Pancreas (tissue), 10 donors: ENCODE results near the gene PPP1R1B. TPM values are rescaled to one million over a fixed set of nuclear protein-coding genes. Genes with fewer than 3 reads are reported as not detected.

ENCODE experiments used
- ATAC-seq, 4 donors: fragments of 200-7000 bp; cut with Tn5 transposase; one replicate each; pipeline versions ENCODE4 v1.8.0 to v1.9.1; 2020; ENCODE audit warnings: mild to moderate bottlenecking in 4 of 4, moderate library complexity in 4 of 4
- DNase-seq, 6 donors: peaks; one replicate each; pipeline ENCODE4 v3.0.0-alpha.2; 2020
- FAIRE-seq: peaks from 2 replicates; lab custom pipeline; 2012; peaks lifted over from hg19 to GRCh38; lab: Jason Lieb, UNC
- H3K27ac ChIP-seq, 4 donors: fragments of 200-600 bp; sonication (generic); 1 replicate in 3 of 4; 2 replicates in 1 of 4; pipeline versions ENCODE4 v1.5.0 to v1.8.0; 2020
- H3K27me3 ChIP-seq, 4 donors: fragments of 200-600 bp; one replicate each; pipeline ENCODE4 v1.8.0; 2021
- H3K36me3 ChIP-seq, 3 donors: fragments of 200-600 bp; sonication (generic) in 1 of 3; one replicate each; pipeline versions ENCODE4 v1.5.0 to v1.8.0; 2020 to 2021
- H3K4me1 ChIP-seq, 3 donors: fragments of 200-600 bp; one replicate each; pipeline ENCODE4 v1.8.0; 2021
- H3K4me3 ChIP-seq, 4 donors: fragments of 200-600 bp; sonication (generic) in 2 of 4; one replicate each; pipeline versions ENCODE4 v1.5.0 to v1.8.0; 2020 to 2021
- H3K9me3 ChIP-seq, 4 donors: fragments of 200-600 bp; one replicate each; pipeline ENCODE4 v1.8.0; 2021
- CTCF ChIP-seq, 4 donors: fragments of 200-600 bp; sonication (generic) in 3 of 4; IDR thresholded peaks; one replicate each; pipeline versions ENCODE4 v1.5.0 to v1.8.0; 2021; ENCODE audit warnings: antibody characterized with exemption in 4 of 4
- WGBS, 2 donors: extraction: QIAGEN DNeasy Blood & Tissue Kit; methylation state at CpG; one replicate each; pipeline ENCODE4 v1.1.7; 2013; 5-methylcytosine and 5-hydroxymethylcytosine counted together
- intact Hi-C, 3 donors: fragments of 100-400 bp; cut with DNase I; formaldehyde crosslinking; loops; one replicate each; pipeline versions ENCODE4 v1.11.1 to v1.14.2; 2022
- polyA plus RNA-seq, 2 donors: library from polyadenylated mRNA; stranded (reverse); fragments of 200-250 nt; gene quantifications; one replicate each; pipeline ENCODE4 v1.2.3, GENCODE V29; 2013
- total RNA-seq, 6 donors: library from RNA; stranded (reverse); fragmentation: NEBNext Ultra II Directional in 4 of 6; extraction: Animal tissue kit (Norgen Biotek cat#: 25700) in 4 of 6; gene quantifications; one replicate each; pipeline versions ENCODE4 v1.2.1 to v1.2.4, GENCODE V29; 2021 to 2023
- donor health status: healthy with polysubstance abuse.
- donor health status: DM: no; HTN: no; CAD: no; lungs with moderate emphysema.
- donor health status: DM: no; HTN: no; CAD: no.
- donor health status: control.
- donor health status: control.
- donor health status: Bipolar disorder and iron deficiency.
- donor health status: DM: yes; HTN: yes; CAD: no.
- donor health status: DM: no; HTN: no; CAD: no.
- donor health status: DM: no; HTN: no; CAD: no.
- donor health status: DM: yes; HTN: yes; CAD: no.

Gene PPP1R1B
- total and polyA plus RNA-seq, 8 donors: 42.8 to 201 (median 63.5) TPM

GRCh38 chr17:39665642-39666224 lies 39.0 kb downstream of the PPP1R1B start:
- TF ChIP-seq CTCF (IDR thresholded peaks at IDR 0.05): no peak
- peaks cover 0 to 5% (median 0%) of the 10 kb centered on the region in 3 donors for H3K4me1 ChIP-seq
- no peak overlapping the region for H3K27ac ChIP-seq
- ATAC-seq: peak; percentile 5 to 31 (median 8)
- peak in 1 of 6 donors; percentile 15 for DNase-seq
- no peaks in the 10 kb centered on the region for H3K27me3 ChIP-seq
- 38 to 49% methylated on average over 14 to 17 of the region's 17 CpGs for WGBS, 2 donors
- intact Hi-C loops: no loop called here
- no peak for FAIRE-seq
- no peaks in the 10 kb centered on the region for H3K9me3 ChIP-seq
- H3K4me3 ChIP-seq: no peak overlapping the region
- peaks cover 0 to 4% (median 0%) of the 10 kb centered on the region in 3 donors for H3K36me3 ChIP-seq

GRCh38 chr17:39666231-39666600 lies 39.5 kb downstream of the PPP1R1B start:
- no peak for TF ChIP-seq CTCF (IDR thresholded peaks at IDR 0.05)
- Histone ChIP-seq H3K27me3 (peaks cover 0 to 3% (median 0%) of the 10 kb centered on the region in 4 donors), H3K4me3 (no peak overlapping the region), H3K9me3 (no peaks in the 10 kb centered on the region), H3K36me3 (no peaks in the 10 kb centered on the region), H3K4me1 (peaks cover 0 to 5% (median 0%) of the 10 kb centered on the region in 3 donors), H3K27ac (no peak overlapping the region)
- ATAC-seq (no peak), FAIRE-seq (no peak), DNase-seq (no peak)
- 38 to 51% methylated on average over 2 of the region's 2 CpGs for WGBS, 2 donors
- intact Hi-C loops: no loop called here

- FAIRE-seq: no peak
- Histone ChIP-seq H3K9me3 (no peaks in the 10 kb centered on the region), H3K27ac (no peak overlapping the region), H3K36me3 (no peaks in the 10 kb centered on the region), H3K4me3 (no peak overlapping the region), H3K27me3 (peaks cover 0 to 4% (median 0%) of the 10 kb centered on the region in 4 donors), H3K4me1 (peaks cover 0 to 5% (median 0%) of the 10 kb centered on the region in 3 donors)
- TF ChIP-seq CTCF (IDR thresholded peaks at IDR 0.05): no peak
- ATAC-seq: no peak
- DNase-seq: peak in 1 of 6 donors; percentile 14
- intact Hi-C loops: no loop called here
- WGBS, 2 donors: 48 to 54% methylated on average over 11 of the region's 11 CpGs
These were observed 40.0 kb downstream of the PPP1R1B start for GRCh38 chr17:39666601-39667261.

- intact Hi-C loops: no loop called here
- H3K9me3 ChIP-seq: no peaks in the 10 kb centered on the region
- peaks cover 0 to 5% (median 0%) of the 10 kb centered on the region in 3 donors for H3K4me1 ChIP-seq
- TF ChIP-seq CTCF (IDR thresholded peaks at IDR 0.05): no peak
- H3K27ac ChIP-seq: no peak overlapping the region
- ATAC-seq: peak in 2 of 4 donors; percentile 17 to 21
- WGBS, 2 donors: 23% methylated on average over 36 to 49 of the region's 49 CpGs
- peaks cover 0 to 4% (median 0%) of the 10 kb centered on the region in 4 donors for H3K27me3 ChIP-seq
- peak in 2 of 6 donors; percentile 18 to 75 for DNase-seq
- no peak for FAIRE-seq
- no peaks in the 10 kb centered on the region for H3K36me3 ChIP-seq
- no peak overlapping the region for H3K4me3 ChIP-seq
These were observed 40.7 kb downstream of the PPP1R1B start for GRCh38 chr17:39667262-39667944.
